C4-2B (cell line): ENCODE data around the gene SLC6A7.
"Not testable (repeated sequence)": the region's sequence is repeated elsewhere in the genome, so short reads cannot be mapped to it uniquely, and the experiment has no call there.

Source experiments
- H3K27ac ChIP-seq: fragments of 450-650 bp; 2 replicates; pipeline ENCODE4 v1.5.1; 2017
- ZFX ChIP-seq: fragments of 450-650 bp; IDR thresholded peaks from 2 replicates; pipeline ENCODE4 v1.6.1; 2017
- TF ChIP-seq, protein P1 (sequence below): fragments of 450-650 bp; conservative IDR thresholded peaks from 2 replicates; pipeline ENCODE4 v1.5.1; 2017; ENCODE audit warnings: mild to moderate bottlenecking

SLC6A7 gene

DNA sequence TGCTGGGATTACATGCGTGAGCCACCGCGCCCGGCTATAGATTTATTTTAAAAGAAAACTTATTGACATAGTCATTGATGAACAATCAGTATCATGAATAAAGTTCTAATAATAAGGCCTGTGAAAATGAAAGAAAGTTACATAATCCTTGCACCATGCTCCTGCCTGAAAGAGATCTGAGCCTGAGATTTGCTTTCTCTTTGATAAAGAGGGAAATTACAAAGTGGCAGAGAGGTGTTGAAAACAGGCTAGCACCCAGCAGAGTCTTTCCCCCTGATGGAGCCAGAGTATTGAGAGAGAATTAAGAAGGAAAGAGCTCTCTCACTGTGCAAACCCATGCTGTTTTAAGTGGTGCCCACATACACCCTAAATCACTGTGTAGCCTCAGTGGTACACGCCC is 37.2 kb downstream of the SLC6A7 start:
- TF ChIP-seq, protein P1, sequence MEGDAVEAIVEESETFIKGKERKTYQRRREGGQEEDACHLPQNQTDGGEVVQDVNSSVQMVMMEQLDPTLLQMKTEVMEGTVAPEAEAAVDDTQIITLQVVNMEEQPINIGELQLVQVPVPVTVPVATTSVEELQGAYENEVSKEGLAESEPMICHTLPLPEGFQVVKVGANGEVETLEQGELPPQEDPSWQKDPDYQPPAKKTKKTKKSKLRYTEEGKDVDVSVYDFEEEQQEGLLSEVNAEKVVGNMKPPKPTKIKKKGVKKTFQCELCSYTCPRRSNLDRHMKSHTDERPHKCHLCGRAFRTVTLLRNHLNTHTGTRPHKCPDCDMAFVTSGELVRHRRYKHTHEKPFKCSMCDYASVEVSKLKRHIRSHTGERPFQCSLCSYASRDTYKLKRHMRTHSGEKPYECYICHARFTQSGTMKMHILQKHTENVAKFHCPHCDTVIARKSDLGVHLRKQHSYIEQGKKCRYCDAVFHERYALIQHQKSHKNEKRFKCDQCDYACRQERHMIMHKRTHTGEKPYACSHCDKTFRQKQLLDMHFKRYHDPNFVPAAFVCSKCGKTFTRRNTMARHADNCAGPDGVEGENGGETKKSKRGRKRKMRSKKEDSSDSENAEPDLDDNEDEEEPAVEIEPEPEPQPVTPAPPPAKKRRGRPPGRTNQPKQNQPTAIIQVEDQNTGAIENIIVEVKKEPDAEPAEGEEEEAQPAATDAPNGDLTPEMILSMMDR, result no peak
- no peak for TF ChIP-seq ZFX
- H3K27ac ChIP-seq, result no peak overlapping the region

DNA sequence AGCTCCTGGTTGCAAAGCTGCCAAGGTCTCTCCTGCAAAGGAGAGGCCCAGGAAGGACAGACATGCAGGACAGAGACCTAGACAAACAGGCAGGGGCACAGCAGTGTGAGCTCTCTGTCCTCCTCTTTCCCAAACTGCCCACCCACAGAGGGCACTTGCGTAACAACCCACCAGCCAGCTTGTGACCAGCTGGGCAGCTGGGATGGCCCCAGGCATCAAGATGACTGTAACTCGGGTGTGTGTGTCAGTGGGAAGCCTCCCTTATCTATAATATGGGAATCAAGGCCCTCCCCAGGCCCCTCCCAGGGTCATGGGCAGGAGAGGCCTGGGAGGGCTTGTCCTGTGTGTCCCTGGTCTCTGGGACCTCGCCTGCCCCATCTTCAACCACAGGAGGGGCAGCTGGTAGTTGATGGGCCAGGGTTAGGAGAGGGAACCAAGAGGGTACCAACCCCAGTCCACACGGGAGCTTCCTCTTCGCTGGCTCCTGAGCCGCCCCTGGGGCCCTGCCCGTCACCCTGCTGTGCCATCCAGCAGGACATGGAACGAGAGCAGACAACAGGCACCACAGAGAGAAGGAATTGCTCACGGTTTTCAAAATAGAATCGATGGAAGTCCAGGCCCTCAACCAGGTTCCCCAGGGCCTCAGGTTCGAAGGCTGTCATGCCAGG is 37.9 kb downstream of the SLC6A7 start:
- H3K27ac ChIP-seq, result no peak overlapping the region
- TF ChIP-seq, protein P1, result no peak
- TF ChIP-seq ZFX, result no peak

DNA sequence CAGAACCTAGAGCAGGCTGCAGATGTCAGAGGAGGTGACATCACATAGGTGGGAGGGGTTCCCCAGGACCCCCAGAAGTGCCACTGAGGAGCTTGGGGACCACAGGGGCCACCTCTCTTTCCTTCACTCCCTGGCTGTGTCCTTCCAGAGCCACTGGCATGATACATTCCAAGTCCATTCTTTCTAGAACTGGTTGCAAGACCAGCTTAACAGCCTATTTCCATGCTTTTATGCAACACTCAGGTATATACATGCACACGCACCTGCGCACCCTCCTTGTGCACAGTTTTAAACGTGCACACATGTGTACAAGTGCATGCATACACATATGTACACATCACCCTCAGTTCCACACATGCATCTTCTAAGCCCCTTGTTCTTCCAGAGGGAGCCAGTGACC is 39.7 kb downstream of the SLC6A7 start:
- H3K27ac ChIP-seq, result no peak overlapping the region
- TF ChIP-seq, protein P1, result no peak
- TF ChIP-seq ZFX, result no peak

DNA sequence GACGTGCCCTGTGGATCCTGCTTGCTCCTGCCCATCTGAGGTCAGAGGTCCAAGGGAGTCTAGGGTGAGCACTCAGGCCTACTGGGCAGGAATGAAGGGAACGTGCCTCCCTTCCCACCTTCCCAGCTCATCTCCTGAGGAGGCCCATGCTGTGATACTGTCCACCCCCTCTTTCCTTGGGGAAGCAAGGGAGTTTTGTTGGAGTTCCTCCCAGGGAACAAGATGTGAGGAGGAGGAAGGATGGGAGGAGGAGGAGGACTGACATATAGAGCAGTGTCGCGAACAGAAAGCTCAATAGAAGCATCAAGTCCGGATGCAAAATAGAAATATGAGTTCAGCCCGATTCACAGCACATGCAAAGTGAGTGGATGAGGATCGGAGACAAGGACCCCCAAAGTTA is 41.0 kb downstream of the SLC6A7 start:
- no peak overlapping the region for H3K27ac ChIP-seq
- no peak for TF ChIP-seq ZFX
- TF ChIP-seq, protein P1, result no peak

DNA sequence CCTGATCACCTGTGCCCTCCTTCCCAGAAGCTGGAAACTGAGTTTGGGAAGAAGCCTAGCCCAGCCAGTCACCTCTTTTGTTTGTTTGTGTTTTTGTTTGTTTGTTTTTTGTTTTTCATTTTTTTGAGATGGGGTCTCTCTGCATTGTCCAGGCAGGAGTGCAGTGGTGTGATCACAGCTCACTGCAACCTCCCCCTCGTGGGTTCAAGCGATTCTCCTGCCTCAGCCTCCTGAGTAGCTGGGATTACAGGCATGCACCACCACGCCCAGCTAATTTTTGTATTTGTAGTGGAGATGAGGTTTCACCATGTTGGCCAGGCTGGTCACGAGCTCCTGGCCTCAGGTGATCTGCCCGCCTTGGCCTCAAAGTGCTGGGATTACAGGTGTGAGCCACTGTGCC is 43.8 kb downstream of the SLC6A7 start:
- H3K27ac ChIP-seq, result not testable (repeated sequence)

DNA sequence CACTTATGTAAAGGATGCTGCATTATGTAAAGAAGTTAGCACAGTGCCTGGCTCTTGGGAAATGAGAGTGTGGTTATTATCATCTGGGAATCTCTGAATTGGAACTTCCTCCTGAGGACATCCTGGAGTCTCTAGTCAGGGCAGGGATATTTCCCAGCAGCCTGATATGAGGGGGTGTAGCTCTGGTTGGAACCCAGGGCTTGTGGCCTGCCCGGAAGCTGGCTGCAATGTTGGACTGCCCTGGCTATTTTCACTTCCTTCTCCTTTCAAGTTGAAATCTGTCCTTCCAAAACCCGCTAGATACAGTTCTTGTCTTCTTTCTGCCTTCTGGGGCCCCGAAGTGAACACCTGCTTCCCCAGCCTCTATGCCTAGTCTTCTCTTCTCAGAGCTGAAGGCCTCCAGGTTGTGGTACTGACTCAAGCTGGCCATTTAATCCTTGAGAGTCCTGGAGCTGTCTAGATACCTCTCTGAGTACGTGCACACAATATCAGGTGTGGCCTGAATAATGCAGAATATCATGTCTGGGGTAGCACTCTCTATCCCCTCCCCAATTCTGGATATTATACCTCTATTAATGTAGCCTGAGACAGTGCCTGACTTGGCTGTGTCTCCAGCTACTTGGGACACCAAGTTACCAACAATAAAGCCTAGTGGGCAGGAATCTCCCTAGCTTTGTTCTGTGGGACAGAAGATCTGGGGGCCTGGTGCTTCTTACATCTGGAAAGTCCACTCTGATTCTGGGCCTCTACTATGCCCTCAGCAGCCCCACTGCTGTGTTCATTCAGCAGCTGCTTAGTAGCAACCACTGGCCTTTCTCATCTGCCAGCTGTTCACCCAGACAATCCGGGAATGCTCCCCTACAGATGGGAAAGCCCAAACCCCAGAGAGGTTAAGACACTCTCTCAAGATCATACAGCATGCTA is 45.0 kb downstream of the SLC6A7 start:
- TF ChIP-seq, protein P1, result no peak
- no peak for TF ChIP-seq ZFX
- no peak overlapping the region for H3K27ac ChIP-seq

DNA sequence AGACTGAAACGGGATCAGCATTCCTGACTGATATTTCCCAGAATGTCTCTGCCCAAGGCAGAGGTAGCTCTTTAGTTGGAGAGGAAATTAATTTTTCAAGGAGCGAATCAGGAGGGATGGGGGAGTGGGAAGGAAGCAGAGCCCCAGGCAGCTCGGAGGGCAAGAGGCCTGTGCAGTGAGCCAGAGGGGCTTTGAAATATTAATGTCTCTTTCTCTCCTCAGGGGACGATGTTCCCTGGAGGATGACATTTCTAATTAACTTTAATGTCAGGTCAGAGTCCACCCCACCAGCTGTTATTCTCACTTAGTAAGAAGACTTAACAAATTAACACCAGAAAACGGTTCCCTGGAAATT is 45.6 kb downstream of the SLC6A7 start:
- no peak overlapping the region for H3K27ac ChIP-seq
- TF ChIP-seq, protein P1, result no peak
- no peak for TF ChIP-seq ZFX
